HCT116 (cell line): ENCODE results near the gene THRB. TPM values are rescaled to one million over a fixed set of nuclear protein-coding genes. Genes with fewer than 3 reads are reported as not detected.

Experiments
- ATAC-seq: fragments of 200-7000 bp; cut with Tn5 transposase; 2 replicates; pipeline ENCODE4 v1.9.1; 2020; ENCODE audit warnings: mild to moderate bottlenecking, moderate library complexity
- BruUV-seq: library from RNA; stranded (reverse); fragments of 400-500 nt; replicated peaks from 2 replicates; lab custom pipeline; 2021; lab: Mats Ljungman, UMichigan
- CTCF ChIA-PET: fragments of 300-600 bp; sonication (Branson Sonifier 250); formaldehyde crosslinking; loops from one replicate; lab custom pipeline; 2021; ENCODE audit warnings: antibody characterized with exemption; lab: Charles Lee
- POLR2A ChIA-PET: fragments of 300-600, 350-600 bp; sonication (Branson Sonifier 250); formaldehyde crosslinking; loops from one replicate; lab custom pipeline; 2021; ENCODE audit warnings: antibody characterized with exemption; lab: Charles Lee
- RAD21 ChIA-PET, 2 experiments: fragments of 300-600 bp; sonication (Branson Sonifier 250); formaldehyde crosslinking; loops; one replicate each; lab custom pipeline; 2023; ENCODE audit warnings: low total read pairs in 2 of 2; ENCODE audit not compliant: uncharacterized antibody in 2 of 2, unreplicated experiment in 2 of 2, low non-redundant PET in 1 of 2; lab: Charles Lee
- DNase-seq: peaks from one replicate; pipeline ENCODE4 v3.0.0-alpha.2; 2010; ENCODE audit warnings: low read depth, low spot score
- H2AFZ ChIP-seq: fragments of 200-600 bp; shearing (Covaris generic), sonication (generic); 2 replicates; pipeline ENCODE4 v1.6.1; 2017; ENCODE audit warnings: low read depth, mixed run types, mixed read lengths, antibody characterized with exemption, low read length; ENCODE audit not compliant: poor library complexity, severe bottlenecking
- H3K27ac ChIP-seq: 2 replicates; pipeline ENCODE4 v1.5.1; 2012; ENCODE audit warnings: low read depth, low read length
- H3K27me3 ChIP-seq: fragments of 200-600 bp; sonication (generic); 2 replicates; pipeline ENCODE4 v1.6.1; 2016; ENCODE audit warnings: mixed run types, low read length, mixed read lengths; ENCODE audit not compliant: insufficient read depth
- H3K36me3 ChIP-seq, 2 experiments: fragments of 200-500 bp in 1 of 2; fragments of 200-600 bp in 1 of 2; sonication (Bioruptor generic) in 1 of 2; sonication (generic) in 1 of 2; 2 replicates each; pipeline versions ENCODE4 v1.5.1 to v1.6.1; 2014 to 2016; ENCODE audit warnings: low read length in 2 of 2, inconsistent platforms in 1 of 2, mixed read lengths in 1 of 2, mixed run types in 1 of 2; ENCODE audit not compliant: insufficient read depth in 2 of 2, control insufficient read depth in 1 of 2
- H3K4me1 ChIP-seq, 2 experiments: fragments of 200-600 bp in 1 of 2; sonication (generic) in 1 of 2; 2 replicates each; pipeline versions ENCODE4 v1.5.1 to v1.6.1; 2012 to 2017; ENCODE audit warnings: low read length in 2 of 2, inconsistent platforms in 1 of 2, mild to moderate bottlenecking in 1 of 2, mixed read lengths in 1 of 2, mixed run types in 1 of 2, moderate library complexity in 1 of 2; ENCODE audit not compliant: insufficient read depth in 2 of 2, control insufficient read depth in 1 of 2
- H3K4me2 ChIP-seq: fragments of 200-600 bp; sonication (generic); 2 replicates; pipeline ENCODE4 v1.6.1; 2017; ENCODE audit warnings: mixed run types, low read length, mixed read lengths
- H3K4me3 ChIP-seq, 2 experiments: fragments of 200-600 bp in 1 of 2; sonication (generic) in 1 of 2; replicated peaks in 1 of 2; 2 replicates each; pipeline ENCODE4 v1.5.1; 2011 to 2016; ENCODE audit warnings: low read length in 2 of 2, control low read depth in 1 of 2, low read depth in 1 of 2, mild to moderate bottlenecking in 1 of 2, mixed read lengths in 1 of 2, mixed run types in 1 of 2
- H3K79me2 ChIP-seq: fragments of 200-600 bp; sonication (generic); 2 replicates; pipeline ENCODE4 v1.6.1; 2017; ENCODE audit warnings: mild to moderate bottlenecking, mixed run types, low read length, moderate library complexity, mixed read lengths; ENCODE audit not compliant: insufficient read depth
- H3K9ac ChIP-seq: fragments of 200-600 bp; sonication (generic); 2 replicates; pipeline ENCODE4 v1.6.1; 2016; ENCODE audit warnings: low read length, mixed read lengths
- H3K9me2 ChIP-seq: fragments of 200-600 bp; sonication (generic), shearing (Covaris generic); 2 replicates; pipeline ENCODE4 v1.6.1; 2017; ENCODE audit warnings: mixed run types, mild to moderate bottlenecking, moderate library complexity; ENCODE audit not compliant: insufficient read depth
- H3K9me3 ChIP-seq, 2 experiments: fragments of 200-500 bp in 1 of 2; fragments of 200-600 bp in 1 of 2; sonication (Bioruptor generic) in 1 of 2; sonication (generic) in 1 of 2; 2 replicates each; pipeline ENCODE4 v1.6.1; 2014 to 2017; ENCODE audit warnings: low read length in 2 of 2, mixed read lengths in 2 of 2, inconsistent platforms in 1 of 2, low read depth in 1 of 2, mild to moderate bottlenecking in 1 of 2, mixed run types in 1 of 2, moderate library complexity in 1 of 2; ENCODE audit not compliant: control insufficient read depth in 1 of 2, insufficient read depth in 1 of 2
- H4K20me1 ChIP-seq: fragments of 200-600 bp; sonication (generic), shearing (Covaris generic); 2 replicates; pipeline ENCODE4 v1.6.1; 2017; ENCODE audit warnings: mixed run types, mild to moderate bottlenecking, moderate library complexity; ENCODE audit not compliant: insufficient read depth
- CBX3 ChIP-seq: IDR thresholded peaks from 2 replicates; pipeline ENCODE4 v1.6.1; 2012; ENCODE audit warnings: low read depth
- CEBPB ChIP-seq: IDR thresholded peaks from 2 replicates; pipeline ENCODE4 v1.6.1; 2012; ENCODE audit warnings: low read depth
- EGR1 ChIP-seq: IDR thresholded peaks from 2 replicates; pipeline ENCODE4 v1.6.1; 2012; ENCODE audit warnings: low read depth
- ELF1 ChIP-seq: IDR thresholded peaks from 2 replicates; pipeline ENCODE4 v1.6.1; 2012; ENCODE audit warnings: low read depth, borderline replicate concordance
- EZH2 ChIP-seq: fragments of 200-600 bp; sonication (generic); IDR thresholded peaks from 2 replicates; pipeline ENCODE4 v1.6.1; 2017; ENCODE audit warnings: antibody characterized with exemption, mixed run types
- EZH2phosphoT487 ChIP-seq: fragments of 200-600 bp; IDR thresholded peaks from 2 replicates; pipeline ENCODE4 v1.6.1; 2018; ENCODE audit warnings: antibody characterized with exemption, borderline replicate concordance
- FOSL1 ChIP-seq: IDR thresholded peaks from 2 replicates; pipeline ENCODE4 v1.6.1; 2012; ENCODE audit warnings: low read depth
- JUND ChIP-seq: IDR thresholded peaks from 2 replicates; pipeline ENCODE4 v1.6.1; 2012
- MAX ChIP-seq: IDR thresholded peaks from 2 replicates; pipeline ENCODE4 v1.6.1; 2012
- POLR2AphosphoS5 ChIP-seq: IDR thresholded peaks from 2 replicates; pipeline ENCODE4 v1.6.1; 2011; ENCODE audit warnings: mild to moderate bottlenecking, low read depth, low read length, moderate library complexity
- RAD21 ChIP-seq: IDR thresholded peaks from 2 replicates; pipeline ENCODE4 v1.6.1; 2012; ENCODE audit warnings: low read depth, mild to moderate bottlenecking
- SIN3A ChIP-seq: IDR thresholded peaks from 2 replicates; pipeline ENCODE4 v1.6.1; 2012; ENCODE audit warnings: low read depth
- SP1 ChIP-seq: IDR thresholded peaks from 2 replicates; pipeline ENCODE4 v1.6.1; 2012; ENCODE audit warnings: low read depth
- SRF ChIP-seq: IDR thresholded peaks from 2 replicates; pipeline ENCODE4 v1.6.1; 2012; ENCODE audit warnings: low read depth
- TCF7L2 ChIP-seq: IDR thresholded peaks from 2 replicates; pipeline ENCODE4 v1.7.0; 2011; ENCODE audit warnings: borderline replicate concordance, inconsistent platforms; ENCODE audit not compliant: insufficient read depth, insufficient read length; ENCODE audit errors: extremely low read depth
- YY1 ChIP-seq: IDR thresholded peaks from 2 replicates; pipeline ENCODE4 v1.6.1; 2011; ENCODE audit warnings: low read length, low read depth, moderate library complexity, mild to moderate bottlenecking; ENCODE audit not compliant: insufficient replicate concordance; ENCODE audit errors: extremely low read depth
- ZFX ChIP-seq: fragments of 450-650 bp; IDR thresholded peaks from 2 replicates; pipeline ENCODE4 v1.6.1; 2017
- intact Hi-C: fragments of 100-400 bp; cut with micrococcal nuclease; formaldehyde crosslinking; loops from 2 replicates; pipeline ENCODE4 v1.10.0; 2022
- total RNA-seq: library from RNA; stranded (reverse); gene quantifications from one replicate; pipeline ENCODE4 v1.2.1, GENCODE V29; 2021; ENCODE audit not compliant: unreplicated experiment
- TF ChIP-seq, protein P1 (sequence below): IDR thresholded peaks from 2 replicates; pipeline ENCODE4 v1.6.1; 2011; ENCODE audit warnings: mild to moderate bottlenecking, low read length, moderate library complexity; ENCODE audit not compliant: insufficient replicate concordance; ENCODE audit errors: extremely low read depth
- TF ChIP-seq, protein P2 (sequence below): IDR thresholded peaks from 2 replicates; pipeline ENCODE4 v1.6.1; 2012
- TF ChIP-seq, protein P3 (sequence below), 3 experiments: fragments of 200-600 bp in 1 of 3; sonication (generic) in 1 of 3; IDR thresholded peaks in 2 of 3; conservative IDR thresholded peaks in 1 of 3; 2 replicates each; pipeline ENCODE4 v1.5.1; 2012 to 2017; ENCODE audit warnings: low read depth in 2 of 3, low read length in 2 of 3, antibody characterized with exemption in 1 of 3, borderline replicate concordance in 1 of 3, control low read depth in 1 of 3, mild to moderate bottlenecking in 1 of 3, mixed read lengths in 1 of 3, mixed run types in 1 of 3, moderate library complexity in 1 of 3; ENCODE audit not compliant: insufficient read depth in 1 of 3

Gene THRB
- total RNA-seq, 1 experiment from 2014 or later = 2.5 TPM

GRCh38 chr3:24263069-24263668, 231.5 kb downstream of the THRB start:
- ATAC-seq = no peak
- POLR2A ChIA-PET = no interaction called here

More at GRCh38 chr3:24263069-24263668, 231.5 kb downstream of the THRB start:
- Histone ChIP-seq H3K9ac (no peak overlapping the region), H4K20me1 (no peaks in the 10 kb centered on the region), H2AFZ (no peak overlapping the region), H3K27ac (no peak overlapping the region), H3K79me2 (no peaks in the 10 kb centered on the region), H3K9me3 (no peaks in the 10 kb centered on the region), H3K9me2 (no peaks in the 10 kb centered on the region), H3K36me3 (no peaks in the 10 kb centered on the region), H3K4me1 (no peaks in the 10 kb centered on the region), H3K27me3 (no peaks in the 10 kb centered on the region), H3K4me3 (no peak overlapping the region), H3K4me2 (no peak overlapping the region)
- intact Hi-C loops = no loop called here
- no peak for DNase-seq
- BruUV-seq = no TSS peak
- RAD21 ChIA-PET = no interaction called here
- no peak for TF ChIP-seq SIN3A
- no peak for TF ChIP-seq SP1
- TF ChIP-seq JUND = no peak
- TF ChIP-seq FOSL1 = no peak
- TF ChIP-seq, protein P1, sequence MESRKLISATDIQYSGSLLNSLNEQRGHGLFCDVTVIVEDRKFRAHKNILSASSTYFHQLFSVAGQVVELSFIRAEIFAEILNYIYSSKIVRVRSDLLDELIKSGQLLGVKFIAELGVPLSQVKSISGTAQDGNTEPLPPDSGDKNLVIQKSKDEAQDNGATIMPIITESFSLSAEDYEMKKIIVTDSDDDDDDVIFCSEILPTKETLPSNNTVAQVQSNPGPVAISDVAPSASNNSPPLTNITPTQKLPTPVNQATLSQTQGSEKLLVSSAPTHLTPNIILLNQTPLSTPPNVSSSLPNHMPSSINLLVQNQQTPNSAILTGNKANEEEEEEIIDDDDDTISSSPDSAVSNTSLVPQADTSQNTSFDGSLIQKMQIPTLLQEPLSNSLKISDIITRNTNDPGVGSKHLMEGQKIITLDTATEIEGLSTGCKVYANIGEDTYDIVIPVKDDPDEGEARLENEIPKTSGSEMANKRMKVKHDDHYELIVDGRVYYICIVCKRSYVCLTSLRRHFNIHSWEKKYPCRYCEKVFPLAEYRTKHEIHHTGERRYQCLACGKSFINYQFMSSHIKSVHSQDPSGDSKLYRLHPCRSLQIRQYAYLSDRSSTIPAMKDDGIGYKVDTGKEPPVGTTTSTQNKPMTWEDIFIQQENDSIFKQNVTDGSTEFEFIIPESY = no peak
- TF ChIP-seq, protein P2, sequence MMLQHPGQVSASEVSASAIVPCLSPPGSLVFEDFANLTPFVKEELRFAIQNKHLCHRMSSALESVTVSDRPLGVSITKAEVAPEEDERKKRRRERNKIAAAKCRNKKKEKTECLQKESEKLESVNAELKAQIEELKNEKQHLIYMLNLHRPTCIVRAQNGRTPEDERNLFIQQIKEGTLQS = no peak
- no peak for TF ChIP-seq EGR1
- TF ChIP-seq SRF = no peak
- TF ChIP-seq MAX = no peak
- TF ChIP-seq CBX3 = no peak
- no peak for TF ChIP-seq POLR2AphosphoS5
- no peak for TF ChIP-seq CEBPB
- TF ChIP-seq ELF1 = no peak
- no peak for TF ChIP-seq YY1
- no peak for TF ChIP-seq EZH2phosphoT487
- TF ChIP-seq, protein P3, sequence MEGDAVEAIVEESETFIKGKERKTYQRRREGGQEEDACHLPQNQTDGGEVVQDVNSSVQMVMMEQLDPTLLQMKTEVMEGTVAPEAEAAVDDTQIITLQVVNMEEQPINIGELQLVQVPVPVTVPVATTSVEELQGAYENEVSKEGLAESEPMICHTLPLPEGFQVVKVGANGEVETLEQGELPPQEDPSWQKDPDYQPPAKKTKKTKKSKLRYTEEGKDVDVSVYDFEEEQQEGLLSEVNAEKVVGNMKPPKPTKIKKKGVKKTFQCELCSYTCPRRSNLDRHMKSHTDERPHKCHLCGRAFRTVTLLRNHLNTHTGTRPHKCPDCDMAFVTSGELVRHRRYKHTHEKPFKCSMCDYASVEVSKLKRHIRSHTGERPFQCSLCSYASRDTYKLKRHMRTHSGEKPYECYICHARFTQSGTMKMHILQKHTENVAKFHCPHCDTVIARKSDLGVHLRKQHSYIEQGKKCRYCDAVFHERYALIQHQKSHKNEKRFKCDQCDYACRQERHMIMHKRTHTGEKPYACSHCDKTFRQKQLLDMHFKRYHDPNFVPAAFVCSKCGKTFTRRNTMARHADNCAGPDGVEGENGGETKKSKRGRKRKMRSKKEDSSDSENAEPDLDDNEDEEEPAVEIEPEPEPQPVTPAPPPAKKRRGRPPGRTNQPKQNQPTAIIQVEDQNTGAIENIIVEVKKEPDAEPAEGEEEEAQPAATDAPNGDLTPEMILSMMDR (IDR thresholded peaks at IDR 0.05 in 2 of 3, conservative IDR thresholded peaks at IDR 0.05 in 1 of 3; ENCODE audit: borderline replicate concordance in 1 of 3, insufficient read depth in 1 of 3, low read depth in 2 of 3, low read length in 2 of 3) = no peak
- TF ChIP-seq ZFX = no peak
- TF ChIP-seq RAD21 = no peak
- TF ChIP-seq TCF7L2 = no peak
- TF ChIP-seq EZH2 = no peak
- CTCF ChIA-PET = interaction anchor here (2.2 kb wide), 1 partner anchor 421 kb away, joined by 9 read pairs; no protein-coding TSS in a partner anchor
